CD14-positive monocyte (primary cell): ENCODE data around the gene TMEM191C. TPM values are rescaled to one million over a fixed set of nuclear protein-coding genes. Genes with fewer than 3 reads are reported as not detected.
"Not testable (repeated sequence)": the region's sequence is repeated elsewhere in the genome, so short reads cannot be mapped to it uniquely, and the experiment has no call there.

Experiments
- DNase-seq, 3 donors: peaks; one replicate each; pipeline ENCODE4 v3.0.0-alpha.2; 2011 to 2022
- H2AFZ ChIP-seq: 2 replicates; pipeline ENCODE4 v1.6.0; 2012; ENCODE audit warnings: mild to moderate bottlenecking, low read depth, low read length, inconsistent platforms; ENCODE audit not compliant: insufficient read depth, poor library complexity, severe bottlenecking
- H3K27ac ChIP-seq, 2 donors: 1 replicate in 1 of 2; 2 replicates in 1 of 2; pipeline ENCODE4 v1.5.1; 2012 to 2013; ENCODE audit warnings: low read length in 2 of 2, control low read depth in 1 of 2, inconsistent platforms in 1 of 2, low read depth in 1 of 2, mild to moderate bottlenecking in 1 of 2
- H3K27me3 ChIP-seq, 2 donors: one replicate each; pipeline versions ENCODE4 v1.6.0 to v1.6.1; 2011 to 2013; ENCODE audit warnings: low read length in 2 of 2; ENCODE audit not compliant: control insufficient read depth in 2 of 2, insufficient read depth in 2 of 2
- H3K36me3 ChIP-seq, 2 donors: replicated peaks in 1 of 2; 1 replicate in 1 of 2; 2 replicates in 1 of 2; pipeline versions ENCODE4 v1.5.1 to v1.6.1; 2012 to 2013; ENCODE audit warnings: low read length in 2 of 2, control low read depth in 1 of 2, inconsistent platforms in 1 of 2, mild to moderate bottlenecking in 1 of 2; ENCODE audit not compliant: insufficient read depth in 2 of 2, control insufficient read depth in 1 of 2
- H3K4me1 ChIP-seq, 2 donors: 1 replicate in 1 of 2; 2 replicates in 1 of 2; pipeline versions ENCODE4 v1.5.1 to v1.6.1; 2012 to 2013; ENCODE audit warnings: low read length in 2 of 2, control low read depth in 1 of 2, inconsistent platforms in 1 of 2, mild to moderate bottlenecking in 1 of 2, moderate library complexity in 1 of 2; ENCODE audit not compliant: insufficient read depth in 2 of 2, control insufficient read depth in 1 of 2
- H3K4me2 ChIP-seq: replicated peaks from 2 replicates; pipeline ENCODE3; 2012; ENCODE audit warnings: low read length, moderate library complexity, mild to moderate bottlenecking; ENCODE audit not compliant: poor library complexity, severe bottlenecking; ENCODE audit errors: extremely low read depth
- H3K4me3 ChIP-seq, 3 experiments: fragments of 200-600 bp in 1 of 3; sonication (generic) in 1 of 3; replicated peaks in 1 of 3; 1 replicate in 2 of 3; 2 replicates in 1 of 3; pipeline ENCODE4 v1.5.1; 2011 to 2013; ENCODE audit warnings: low read length in 3 of 3, mild to moderate bottlenecking in 3 of 3, control low read depth in 2 of 3, low read depth in 2 of 3, inconsistent platforms in 1 of 3, moderate library complexity in 1 of 3
- H3K79me2 ChIP-seq: 2 replicates; pipeline ENCODE4 v1.6.0; 2012; ENCODE audit warnings: mild to moderate bottlenecking, control low read depth, inconsistent platforms, low read length, moderate library complexity; ENCODE audit not compliant: insufficient read depth
- H3K9ac ChIP-seq: 2 replicates; pipeline ENCODE4 v1.6.0; 2017; ENCODE audit warnings: low read length, mild to moderate bottlenecking; ENCODE audit not compliant: insufficient read depth, poor library complexity, severe bottlenecking
- H3K9me3 ChIP-seq, 2 donors: replicated peaks in 1 of 2; 1 replicate in 1 of 2; 2 replicates in 1 of 2; pipeline versions ENCODE4 v1.5.1 to v1.6.1; 2012 to 2013; ENCODE audit warnings: low read length in 2 of 2, control low read depth in 1 of 2; ENCODE audit not compliant: control insufficient read depth in 1 of 2, insufficient read depth in 1 of 2
- H4K20me1 ChIP-seq: 2 replicates; pipeline ENCODE4 v1.6.0; 2012; ENCODE audit warnings: mild to moderate bottlenecking, low read length, control low read depth, moderate library complexity; ENCODE audit not compliant: insufficient read depth
- H3K27ac Mint-ChIP-seq, 7 donors: one replicate each; pipeline ENCODE4 v1.8.0; 2020; ENCODE audit warnings: mild to moderate bottlenecking in 7 of 7, mixed read lengths in 7 of 7, moderate library complexity in 6 of 7, inconsistent platforms in 2 of 7
- H3K27me3 Mint-ChIP-seq, 3 donors: one replicate each; pipeline ENCODE4 v1.8.0; 2021 to 2022; ENCODE audit warnings: low read depth in 3 of 3, mild to moderate bottlenecking in 3 of 3, mixed read lengths in 3 of 3, moderate library complexity in 3 of 3, inconsistent platforms in 1 of 3
- H3K36me3 Mint-ChIP-seq, 2 donors: one replicate each; pipeline ENCODE4 v1.8.0; 2020; ENCODE audit warnings: mixed read lengths in 2 of 2, inconsistent platforms in 1 of 2, mild to moderate bottlenecking in 1 of 2
- H3K4me1 Mint-ChIP-seq: one replicate; pipeline ENCODE4 v1.8.0; 2020; ENCODE audit warnings: mild to moderate bottlenecking, mixed read lengths
- H3K4me3 Mint-ChIP-seq, 2 donors: one replicate each; pipeline ENCODE4 v1.8.0; 2020; ENCODE audit warnings: mild to moderate bottlenecking in 2 of 2, mixed read lengths in 2 of 2, moderate library complexity in 1 of 2
- H3K9me3 Mint-ChIP-seq, 7 donors: one replicate each; pipeline ENCODE4 v1.8.0; 2020 to 2022; ENCODE audit warnings: mixed read lengths in 7 of 7, mild to moderate bottlenecking in 6 of 7, moderate library complexity in 6 of 7, inconsistent platforms in 2 of 7
- WGBS: methylation state at CpG from one replicate; pipeline ENCODE4 v1.1.5; 2013; ENCODE audit warnings: missing lambda C conversion rate; ENCODE audit not compliant: insufficient coverage; 5-methylcytosine and 5-hydroxymethylcytosine counted together
- intact Hi-C, 2 donors: fragments of 100-400 bp; cut with micrococcal nuclease; formaldehyde crosslinking; loops; one replicate each; pipeline versions ENCODE4 v1.15.0 to v1.15.1; 2023
- polyA minus RNA-seq: library from RNA; depleted of rRNA, polyadenylated mRNA; stranded (reverse); fragments of >200 nt; gene quantifications from 2 replicates; pipeline ENCODE4 v1.2.3, GENCODE V29; 2012
- polyA plus RNA-seq, 3 donors: library from polyadenylated mRNA; depleted of rRNA in 1 of 3; unstranded in 2 of 3; stranded (reverse) in 1 of 3; fragments of 300-500 nt in 2 of 3; fragments of >200 nt in 1 of 3; fragmentation: Illumina TruSeq in 2 of 3; gene quantifications; 1 replicate in 2 of 3; 2 replicates in 1 of 3; pipeline ENCODE4 v1.2.3, GENCODE V29; 2012 to 2021
- total RNA-seq, 12 experiments: library from RNA in 1 of 12; stranded (reverse) in 1 of 12; fragments of 120-200 nt in 1 of 12; gene quantifications; one replicate each; pipeline ENCODE4 v1.2.4 and lab custom pipeline; 2013 to 2026; ENCODE audit warnings: mixed read lengths in 6 of 12, inconsistent platforms in 1 of 12

The TMEM191C gene
- 4.0 TPM for total RNA-seq (2013)
- polyA plus RNA-seq, result 1 to 10 TPM; 1.6 to 4.5 (median 4.0) TPM
- polyA minus RNA-seq, result 1.5 and 2.4 TPM in 2 replicates
- total RNA-seq (lab: John Stamatoyannopoulos, UW), result 0.08 to 0.92 (median 0.43) reads per million in 11 experiments

GRCh38 chr22:21467337-21468193 is at the start of gene TMEM191C:
Gene TMEM191C, plus strand, starts transcription at chr22:21467387. Its CDS starts 73 bp downstream, at chr22:21467460.
- H3K9me3 ChIP-seq, H3K27me3 ChIP-seq, H3K4me2 ChIP-seq, H3K9ac ChIP-seq, intact Hi-C loops, H3K79me2 ChIP-seq, H3K36me3 Mint-ChIP-seq, H3K36me3 ChIP-seq, H3K4me1 Mint-ChIP-seq, H3K27me3 Mint-ChIP-seq, DNase-seq, H3K9me3 Mint-ChIP-seq, H4K20me1 ChIP-seq, H3K4me1 ChIP-seq: not testable (repeated sequence)
- H3K27ac ChIP-seq, result peak within 1 kb of the TSS; percentile 52 to 53
- Mint-ChIP-seq H3K27ac (peak within 1 kb of the TSS; percentile 83 to 98 (median 95)), H3K4me3 (peak within 1 kb of the TSS; percentile 77 to 84)
- WGBS, result no CpG with 5 or more reads among the region's 74 CpGs
- H3K4me3 ChIP-seq, result peak within 1 kb of the TSS; percentile 22 to 59 (median 37)
- peak within 1 kb of the TSS; percentile 59 for H2AFZ ChIP-seq

GRCh38 chr22:21417853-21418252 is 49.3 kb upstream of the TMEM191C start:
- H3K4me1 ChIP-seq, H3K27me3 ChIP-seq, intact Hi-C loops, H3K79me2 ChIP-seq, H2AFZ ChIP-seq, H3K9me3 Mint-ChIP-seq, H3K27ac ChIP-seq, H3K36me3 Mint-ChIP-seq, H4K20me1 ChIP-seq, H3K9ac ChIP-seq, H3K9me3 ChIP-seq, H3K4me1 Mint-ChIP-seq, H3K36me3 ChIP-seq, H3K27ac Mint-ChIP-seq, H3K27me3 Mint-ChIP-seq, DNase-seq: not testable (repeated sequence)
- H3K4me2 ChIP-seq, result peak overlapping the region; percentile 60
- peak overlapping the region; percentile 66 to 72 for H3K4me3 Mint-ChIP-seq
- no CpG with 5 or more reads among the region's 33 CpGs for WGBS
- H3K4me3 ChIP-seq, result peak overlapping the region in 2 of 3 experiments; percentile 40 to 50

- H3K27me3 ChIP-seq, H3K4me2 ChIP-seq, H3K36me3 Mint-ChIP-seq, H3K4me3 ChIP-seq, H3K27ac ChIP-seq, H3K27me3 Mint-ChIP-seq, H3K4me1 Mint-ChIP-seq, H3K79me2 ChIP-seq, H3K27ac Mint-ChIP-seq, intact Hi-C loops, H3K36me3 ChIP-seq, H3K9me3 ChIP-seq, H3K4me1 ChIP-seq, H3K4me3 Mint-ChIP-seq, DNase-seq, H2AFZ ChIP-seq, H3K9ac ChIP-seq, H4K20me1 ChIP-seq, H3K9me3 Mint-ChIP-seq: not testable (repeated sequence)
- WGBS, result 100% methylated on average over 2 of the region's 15 CpGs
Observed at GRCh38 chr22:21418974-21419638, 48.1 kb upstream of the TMEM191C start.

- DNase-seq, result not testable (repeated sequence)
- no CpG with 5 or more reads among the region's 19 CpGs for WGBS
Observed at GRCh38 chr22:21420180-21420763, 46.9 kb upstream of the TMEM191C start.

More at GRCh38 chr22:21420180-21420763, 46.9 kb upstream of the TMEM191C start:
- H3K27me3 Mint-ChIP-seq, H3K36me3 ChIP-seq, H3K9me3 ChIP-seq, H3K4me2 ChIP-seq, H3K4me3 Mint-ChIP-seq, H3K9me3 Mint-ChIP-seq, H3K4me3 ChIP-seq, H3K4me1 ChIP-seq, H3K27ac Mint-ChIP-seq, H3K36me3 Mint-ChIP-seq, H3K9ac ChIP-seq, H3K27me3 ChIP-seq, H3K79me2 ChIP-seq, H3K27ac ChIP-seq, H2AFZ ChIP-seq, H4K20me1 ChIP-seq, H3K4me1 Mint-ChIP-seq, intact Hi-C loops: not testable (repeated sequence)
